H9 (cell line): ENCODE results near the gene BUB1. TPM values are rescaled to one million over a fixed set of nuclear protein-coding genes. Genes with fewer than 3 reads are reported as not detected.

ENCODE experiments used
- DNase-seq: peaks from one replicate; pipeline ENCODE4 v3.0.0-alpha.2; 2017
- H2AFZ ChIP-seq: one replicate; pipeline ENCODE4 v1.6.1; 2013; ENCODE audit warnings: mild to moderate bottlenecking, low read length, control low read depth, moderate library complexity
- H2AK5ac ChIP-seq: 2 replicates; pipeline ENCODE4 v1.6.1; 2013; ENCODE audit warnings: low read length, control low read depth, mixed read lengths; ENCODE audit not compliant: insufficient read length
- H2BK120ac ChIP-seq: one replicate; pipeline ENCODE4 v1.6.1; 2013; ENCODE audit warnings: low read depth, mild to moderate bottlenecking, low read length, control low read depth, inconsistent platforms; ENCODE audit not compliant: poor library complexity, severe bottlenecking
- H2BK12ac ChIP-seq: 2 replicates; pipeline ENCODE4 v1.6.1; 2013; ENCODE audit warnings: low read length, control low read depth, mixed read lengths, low read depth; ENCODE audit not compliant: insufficient read length
- H2BK15ac ChIP-seq: 2 replicates; pipeline ENCODE4 v1.6.1; 2013; ENCODE audit warnings: low read depth, low read length, control low read depth
- H2BK20ac ChIP-seq: one replicate; pipeline ENCODE4 v1.6.1; 2013; ENCODE audit warnings: low read depth, mild to moderate bottlenecking, low read length, control low read depth, inconsistent platforms; ENCODE audit not compliant: poor library complexity, severe bottlenecking
- H2BK5ac ChIP-seq: 2 replicates; pipeline ENCODE4 v1.6.1; 2013; ENCODE audit warnings: low read length, control low read depth, mixed read lengths; ENCODE audit not compliant: insufficient read length
- H3K14ac ChIP-seq: 2 replicates; pipeline ENCODE4 v1.6.1; 2013; ENCODE audit warnings: low read length, control low read depth; ENCODE audit not compliant: insufficient read depth
- H3K18ac ChIP-seq: 2 replicates; pipeline ENCODE4 v1.6.1; 2013; ENCODE audit warnings: low read depth, mild to moderate bottlenecking, mixed read lengths, low read length, control low read depth; ENCODE audit not compliant: insufficient read length
- H3K23ac ChIP-seq: 2 replicates; pipeline ENCODE4 v1.6.1; 2013; ENCODE audit warnings: low read length, control low read depth, mixed read lengths, low read depth; ENCODE audit not compliant: insufficient read length
- H3K23me2 ChIP-seq: 2 replicates; pipeline ENCODE4 v1.6.1; 2013; ENCODE audit warnings: low read depth, mild to moderate bottlenecking, mixed read lengths, low read length, control low read depth; ENCODE audit not compliant: insufficient read length, poor library complexity, severe bottlenecking
- H3K27ac ChIP-seq: 2 replicates; pipeline ENCODE4 v1.5.1; 2013; ENCODE audit warnings: low read length, control low read depth, mixed read lengths, low read depth; ENCODE audit not compliant: insufficient read length
- H3K27me3 ChIP-seq: 2 replicates; pipeline ENCODE4 v1.6.1; 2013; ENCODE audit warnings: low read length, control low read depth, inconsistent platforms; ENCODE audit not compliant: insufficient read depth
- H3K4ac ChIP-seq: 2 replicates; pipeline ENCODE4 v1.6.1; 2013; ENCODE audit warnings: low read depth, mild to moderate bottlenecking, control low read depth, inconsistent platforms, low read length, moderate library complexity
- H3K4me1 ChIP-seq: 2 replicates; pipeline ENCODE4 v1.6.1; 2013; ENCODE audit warnings: low read length, control low read depth, inconsistent platforms; ENCODE audit not compliant: insufficient read depth
- H3K4me2 ChIP-seq: 2 replicates; pipeline ENCODE4 v1.6.1; 2013; ENCODE audit warnings: low read length, control low read depth, mixed read lengths; ENCODE audit not compliant: insufficient read length, insufficient read depth
- H3K56ac ChIP-seq: 2 replicates; pipeline ENCODE4 v1.6.1; 2013; ENCODE audit warnings: low read depth, mild to moderate bottlenecking, mixed read lengths, low read length, control low read depth; ENCODE audit not compliant: insufficient read length
- H3K79me1 ChIP-seq: 2 replicates; pipeline ENCODE4 v1.6.1; 2013; ENCODE audit warnings: low read depth, mild to moderate bottlenecking, moderate library complexity, low read length, control low read depth, inconsistent platforms; ENCODE audit not compliant: insufficient read depth, poor library complexity, severe bottlenecking
- H3K79me2 ChIP-seq: 2 replicates; pipeline ENCODE4 v1.6.1; 2013; ENCODE audit warnings: low read length, control low read depth, inconsistent platforms; ENCODE audit not compliant: insufficient read depth
- H3K9ac ChIP-seq: 2 replicates; pipeline ENCODE4 v1.6.1; 2013; ENCODE audit warnings: low read length, control low read depth, mixed read lengths; ENCODE audit not compliant: insufficient read length; ENCODE audit errors: extremely low read depth
- H3K9me3 ChIP-seq: one replicate; pipeline ENCODE4 v1.6.1; 2013; ENCODE audit warnings: low read depth, low read length, inconsistent platforms; ENCODE audit not compliant: control insufficient read depth
- H3T11ph ChIP-seq: one replicate; pipeline ENCODE4 v1.6.1; 2013; ENCODE audit warnings: mild to moderate bottlenecking, low read length, control low read depth, inconsistent platforms
- H4K20me1 ChIP-seq: one replicate; pipeline ENCODE4 v1.6.1; 2013; ENCODE audit not compliant: control insufficient read depth, insufficient read length, insufficient read depth
- H4K5ac ChIP-seq: 2 replicates; pipeline ENCODE4 v1.6.1; 2013; ENCODE audit warnings: low read depth, mild to moderate bottlenecking, mixed read lengths, low read length, control low read depth; ENCODE audit not compliant: insufficient read length
- H4K8ac ChIP-seq: replicated peaks from 2 replicates; pipeline ENCODE4 v1.6.1; 2013; ENCODE audit warnings: low read length, control low read depth, mixed read lengths, low read depth; ENCODE audit not compliant: insufficient read length
- H4K91ac ChIP-seq: 2 replicates; pipeline ENCODE4 v1.6.1; 2013; ENCODE audit warnings: low read depth, mild to moderate bottlenecking, moderate library complexity, mixed read lengths, low read length, control low read depth; ENCODE audit not compliant: insufficient read length
- H3K27ac Mint-ChIP-seq, 3 experiments: 2 replicates in 2 of 3; 3 replicates in 1 of 3; pipeline ENCODE4 v1.8.0; 2020 to 2021; ENCODE audit warnings: mixed read lengths in 3 of 3, mild to moderate bottlenecking in 1 of 3, moderate library complexity in 1 of 3
- H3K27me3 Mint-ChIP-seq: 2 replicates; pipeline ENCODE4 v1.8.0; 2021; ENCODE audit warnings: low read depth, mild to moderate bottlenecking, moderate library complexity, mixed read lengths
- H3K36me3 Mint-ChIP-seq, 3 experiments: 2 replicates in 2 of 3; 3 replicates in 1 of 3; pipeline ENCODE4 v1.8.0; 2020 to 2021; ENCODE audit warnings: low read depth in 3 of 3, mixed read lengths in 3 of 3; ENCODE audit not compliant: insufficient read depth in 1 of 3
- H3K4me1 Mint-ChIP-seq, 2 experiments: 2 replicates each; pipeline ENCODE4 v1.8.0; 2020; ENCODE audit warnings: mixed read lengths in 2 of 2
- H3K4me3 Mint-ChIP-seq, 2 experiments: 2 replicates in 1 of 2; 3 replicates in 1 of 2; pipeline ENCODE4 v1.8.0; 2020 to 2021; ENCODE audit warnings: mild to moderate bottlenecking in 2 of 2, mixed read lengths in 2 of 2, moderate library complexity in 1 of 2
- H3K9me3 Mint-ChIP-seq, 2 experiments: 2 replicates in 1 of 2; 3 replicates in 1 of 2; pipeline ENCODE4 v1.8.0; 2020; ENCODE audit warnings: mild to moderate bottlenecking in 2 of 2, mixed read lengths in 2 of 2, moderate library complexity in 1 of 2
- WGBS: extraction: QIAGEN DNeasy Blood & Tissue Kit; methylation state at CpG from one replicate; pipeline ENCODE4 v1.1.7; 2013; ENCODE audit warnings: missing lambda C conversion rate, low lambda C conversion rate, mixed read lengths; ENCODE audit not compliant: insufficient read length; ENCODE audit errors: extremely low coverage; 5-methylcytosine and 5-hydroxymethylcytosine counted together
- total RNA-seq: library from RNA; stranded (reverse); gene quantifications from 2 replicates; pipeline ENCODE4 v1.2.1, GENCODE V29; 2021
- TF ChIP-seq, protein P1 (sequence below): fragments of 200-600 bp; sonication (generic); conservative IDR thresholded peaks from 3 replicates; pipeline ENCODE4 v1.8.0; 2021; ENCODE audit warnings: antibody characterized with exemption, mild to moderate bottlenecking

Gene BUB1
- total RNA-seq, 1 experiment from 2014 or later = 144 TPM

- Histone ChIP-seq H2BK15ac (no peak overlapping the region), H3K27ac (no peak overlapping the region), H3K18ac (no peak overlapping the region), H2BK120ac (no peak overlapping the region), H4K5ac (no peak overlapping the region), H2AK5ac (no peak overlapping the region), H2BK5ac (no peak overlapping the region), H2AFZ (no peak overlapping the region), H3K9me3 (no peaks in the 10 kb centered on the region), H4K20me1 (no peaks in the 10 kb centered on the region), H2BK20ac (no peak overlapping the region), H3T11ph (no peak overlapping the region), H3K27me3 (no peaks in the 10 kb centered on the region), H3K14ac (no peak overlapping the region), H2BK12ac (no peak overlapping the region), H3K23me2 (no peaks in the 10 kb centered on the region), H3K79me2 (no peaks in the 10 kb centered on the region; the same call in 1 of the 2 replicates), H3K4me1 (no peaks in the 10 kb centered on the region), H4K91ac (no peak overlapping the region), H3K79me1 (peaks cover 2% of the 10 kb centered on the region), H3K4ac (no peak overlapping the region), H3K23ac (no peak overlapping the region), H3K56ac (no peak overlapping the region), H3K9ac (no peak overlapping the region), H4K8ac (no peak overlapping the region), H3K4me2 (no peak overlapping the region)
- Mint-ChIP-seq H3K27ac (peak overlapping the region in 1 of 3 experiments; percentile 29; a peak in 1 of 7 replicates), H3K9me3 (no peaks in the 10 kb centered on the region), H3K27me3 (no peaks in the 10 kb centered on the region), H3K4me3 (no peak overlapping the region), H3K4me1 (peaks cover 2 to 9% of the 10 kb centered on the region in 2 experiments; a peak in 3 of 4 replicates), H3K36me3 (peaks cover 58 to 90% (median 89%) of the 10 kb centered on the region in 3 experiments)
- TF ChIP-seq, protein P1, sequence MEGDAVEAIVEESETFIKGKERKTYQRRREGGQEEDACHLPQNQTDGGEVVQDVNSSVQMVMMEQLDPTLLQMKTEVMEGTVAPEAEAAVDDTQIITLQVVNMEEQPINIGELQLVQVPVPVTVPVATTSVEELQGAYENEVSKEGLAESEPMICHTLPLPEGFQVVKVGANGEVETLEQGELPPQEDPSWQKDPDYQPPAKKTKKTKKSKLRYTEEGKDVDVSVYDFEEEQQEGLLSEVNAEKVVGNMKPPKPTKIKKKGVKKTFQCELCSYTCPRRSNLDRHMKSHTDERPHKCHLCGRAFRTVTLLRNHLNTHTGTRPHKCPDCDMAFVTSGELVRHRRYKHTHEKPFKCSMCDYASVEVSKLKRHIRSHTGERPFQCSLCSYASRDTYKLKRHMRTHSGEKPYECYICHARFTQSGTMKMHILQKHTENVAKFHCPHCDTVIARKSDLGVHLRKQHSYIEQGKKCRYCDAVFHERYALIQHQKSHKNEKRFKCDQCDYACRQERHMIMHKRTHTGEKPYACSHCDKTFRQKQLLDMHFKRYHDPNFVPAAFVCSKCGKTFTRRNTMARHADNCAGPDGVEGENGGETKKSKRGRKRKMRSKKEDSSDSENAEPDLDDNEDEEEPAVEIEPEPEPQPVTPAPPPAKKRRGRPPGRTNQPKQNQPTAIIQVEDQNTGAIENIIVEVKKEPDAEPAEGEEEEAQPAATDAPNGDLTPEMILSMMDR = no peak
- no peak for DNase-seq
- WGBS = no CpG with 5 or more reads among the region's 3 CpGs
Observed at GRCh38 chr2:110667071-110667470, 10.8 kb downstream of the BUB1 start.
